H7 (cell line): ENCODE results near the gene ACTL8. TPM values are rescaled to one million over a fixed set of nuclear protein-coding genes. Genes with fewer than 3 reads are reported as not detected.

Experiments
- DNase-seq: peaks from one replicate; pipeline ENCODE4 v3.0.0; 2012
- H3K27me3 ChIP-seq: 2 replicates; pipeline ENCODE4 v1.6.0; 2011; ENCODE audit warnings: mild to moderate bottlenecking, low read length; ENCODE audit not compliant: control insufficient read depth, insufficient read depth
- H3K36me3 ChIP-seq: replicated peaks from 2 replicates; pipeline ENCODE4 v1.5.1; 2011; ENCODE audit warnings: low read length; ENCODE audit not compliant: control insufficient read depth, insufficient read depth
- H3K4me3 ChIP-seq: 2 replicates; pipeline ENCODE4 v1.5.1; 2011; ENCODE audit warnings: low read depth, mild to moderate bottlenecking, control low read depth, low read length, moderate library complexity; ENCODE audit not compliant: insufficient read depth
- total RNA-seq: library from RNA; depleted of rRNA; stranded (reverse); fragments of >200 nt; shearing (Covaris generic); gene quantifications from 2 replicates; pipeline ENCODE4 v1.2.3, GENCODE V29; 2014

The ACTL8 gene
- total RNA-seq, 1 experiment from 2014 or later = 0.97 TPM

- no peak overlapping the region for H3K4me3 ChIP-seq
- no peaks in the 10 kb centered on the region for H3K27me3 ChIP-seq
- DNase-seq = no peak
- no peaks in the 10 kb centered on the region for H3K36me3 ChIP-seq
Observed at GRCh38 chr1:17770983-17771382, 15.8 kb downstream of the ACTL8 start.

GRCh38 chr1:17772615-17773212 lies 17.6 kb downstream of the ACTL8 start:
- H3K4me3 ChIP-seq = no peak overlapping the region

GRCh38 chr1:17773591-17774326 lies 18.6 kb downstream of the ACTL8 start:
- no peak for DNase-seq
- Histone ChIP-seq H3K36me3 (no peaks in the 10 kb centered on the region), H3K4me3 (no peak overlapping the region), H3K27me3 (no peaks in the 10 kb centered on the region)

More at GRCh38 chr1:17772615-17773212, 17.6 kb downstream of the ACTL8 start:
- Histone ChIP-seq H3K27me3 (no peaks in the 10 kb centered on the region), H3K36me3 (no peaks in the 10 kb centered on the region)
- DNase-seq = no peak

GRCh38 chr1:17774452-17774851 lies 19.3 kb downstream of the ACTL8 start:
- Histone ChIP-seq H3K36me3 (no peaks in the 10 kb centered on the region), H3K4me3 (no peak overlapping the region), H3K27me3 (no peaks in the 10 kb centered on the region)
- no peak for DNase-seq

- Histone ChIP-seq H3K27me3 (no peaks in the 10 kb centered on the region), H3K4me3 (no peak overlapping the region), H3K36me3 (no peaks in the 10 kb centered on the region)
- no peak for DNase-seq
Observed at GRCh38 chr1:17775796-17776195, 20.7 kb downstream of the ACTL8 start.

GRCh38 chr1:17776426-17776825 lies 21.3 kb downstream of the ACTL8 start:
- DNase-seq = no peak
- Histone ChIP-seq H3K27me3 (no peaks in the 10 kb centered on the region), H3K36me3 (no peaks in the 10 kb centered on the region), H3K4me3 (no peak overlapping the region)

- no peak overlapping the region for H3K4me3 ChIP-seq
- no peaks in the 10 kb centered on the region for H3K36me3 ChIP-seq
- DNase-seq = no peak
- H3K27me3 ChIP-seq = no peaks in the 10 kb centered on the region
Observed at GRCh38 chr1:17777330-17777729, 22.2 kb downstream of the ACTL8 start.

- no peak for DNase-seq
- H3K4me3 ChIP-seq = no peak overlapping the region
- no peaks in the 10 kb centered on the region for H3K27me3 ChIP-seq
- no peaks in the 10 kb centered on the region for H3K36me3 ChIP-seq
Observed at GRCh38 chr1:17777818-17778217, 22.7 kb downstream of the ACTL8 start.

GRCh38 chr1:17780916-17781315 lies 25.8 kb downstream of the ACTL8 start:
- DNase-seq = no peak
- no peaks in the 10 kb centered on the region; the same call in 1 of the 2 replicates for H3K27me3 ChIP-seq
- H3K4me3 ChIP-seq = no peak overlapping the region
- H3K36me3 ChIP-seq = no peaks in the 10 kb centered on the region

GRCh38 chr1:17789926-17790325 lies 34.8 kb downstream of the ACTL8 start:
- Histone ChIP-seq H3K27me3 (no peaks in the 10 kb centered on the region; the same call in 1 of the 2 replicates), H3K4me3 (no peak overlapping the region), H3K36me3 (no peaks in the 10 kb centered on the region)
- DNase-seq = no peak

- H3K27me3 ChIP-seq = no peaks in the 10 kb centered on the region; the same call in 1 of the 2 replicates
- H3K36me3 ChIP-seq = no peaks in the 10 kb centered on the region
- H3K4me3 ChIP-seq = no peak overlapping the region
- DNase-seq = no peak
Observed at GRCh38 chr1:17790383-17791054, 35.4 kb downstream of the ACTL8 start.

GRCh38 chr1:17791055-17791390 lies 35.9 kb downstream of the ACTL8 start:
- Histone ChIP-seq H3K27me3 (no peaks in the 10 kb centered on the region; the same call in 1 of the 2 replicates), H3K36me3 (no peaks in the 10 kb centered on the region), H3K4me3 (no peak overlapping the region)
- DNase-seq = no peak

GRCh38 chr1:17791480-17791879 lies 36.3 kb downstream of the ACTL8 start:
- DNase-seq = no peak
- Histone ChIP-seq H3K36me3 (no peaks in the 10 kb centered on the region), H3K4me3 (no peak overlapping the region), H3K27me3 (no peaks in the 10 kb centered on the region; the same call in 1 of the 2 replicates)

- H3K27me3 ChIP-seq = no peaks in the 10 kb centered on the region; the same call in 1 of the 2 replicates
- H3K36me3 ChIP-seq = no peaks in the 10 kb centered on the region
- no peak for DNase-seq
- H3K4me3 ChIP-seq = no peak overlapping the region
Observed at GRCh38 chr1:17792421-17792820, 37.3 kb downstream of the ACTL8 start.
